UCSD-AML1 (cell line): Measurements from ENCODE around the gene ZFYVE28.

Experiments used
- DNase-seq: peaks from one replicate; lab custom pipeline; 2025; ENCODE audit not compliant: unreplicated experiment; lab: John Stamatoyannopoulos, UW

The ZFYVE28 gene

GRCh38 chr4:2291705-2292645, 126.5 kb downstream of the ZFYVE28 start:
- DNase-seq: no peak

DNA sequence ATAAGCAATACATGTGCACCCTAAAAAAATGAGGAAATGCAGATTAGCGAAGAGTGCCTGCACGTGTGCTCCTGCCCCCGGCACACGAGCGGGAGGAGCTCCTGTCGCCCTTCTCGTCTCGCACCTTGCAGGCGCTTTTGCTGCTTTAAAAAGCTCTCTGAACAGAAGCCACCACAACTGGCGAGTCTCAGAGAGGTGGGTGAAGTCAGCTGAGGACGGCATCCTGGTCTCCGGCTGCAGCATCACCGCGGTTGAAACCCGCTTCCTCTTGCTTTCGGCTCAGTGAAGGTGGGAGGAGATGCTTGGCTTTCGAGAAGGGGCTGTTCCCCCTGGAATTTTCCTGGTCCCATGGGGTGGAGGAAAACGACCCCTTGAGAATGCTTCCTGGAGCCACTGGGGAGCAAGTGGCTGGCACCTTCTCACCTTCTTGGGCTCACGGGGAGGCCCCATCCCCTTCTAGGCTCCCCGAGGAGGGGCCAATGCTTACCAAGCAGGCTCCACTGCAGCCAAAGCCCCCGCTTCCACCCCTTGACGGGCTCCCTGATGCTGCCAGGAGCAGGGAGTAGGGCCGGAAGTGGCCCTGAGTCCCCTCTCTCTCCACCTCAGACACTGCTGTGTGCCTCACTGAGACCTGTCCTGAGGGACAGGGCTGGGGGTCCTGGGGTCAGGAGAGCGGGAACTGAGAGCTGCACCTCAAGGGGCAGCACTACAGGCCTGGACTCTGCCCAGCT, 127.3 kb downstream of the ZFYVE28 start:
- peak; percentile 46 for DNase-seq

GRCh38 chr4:2290488-2290887, 128.0 kb downstream of the ZFYVE28 start:
- no peak for DNase-seq

DNA sequence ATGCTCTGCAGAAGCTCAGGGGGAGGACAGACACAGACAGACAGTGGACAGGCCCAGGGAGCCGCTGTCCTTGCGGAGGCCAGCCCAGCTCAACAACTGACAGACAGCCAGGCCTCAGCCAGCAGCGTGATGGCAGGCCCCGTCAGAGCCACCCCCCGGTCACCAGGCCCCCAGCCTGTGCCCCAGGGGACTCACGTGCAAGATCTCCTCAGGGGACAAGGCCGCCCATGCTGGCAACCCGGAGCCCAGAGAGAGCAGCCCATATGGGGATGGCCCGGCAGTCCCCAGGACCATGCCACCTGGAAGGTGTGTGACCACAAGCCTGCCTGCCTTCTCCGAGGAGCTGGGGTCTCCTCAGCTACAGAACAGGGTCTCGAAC, 128.5 kb downstream of the ZFYVE28 start:
- DNase-seq: no peak

GRCh38 chr4:2289311-2289954, 129.0 kb downstream of the ZFYVE28 start:
- no peak for DNase-seq

GRCh38 chr4:2288051-2288541, 130.3 kb downstream of the ZFYVE28 start:
- DNase-seq: no peak

GRCh38 chr4:2287594-2287915, 130.9 kb downstream of the ZFYVE28 start:
- no peak for DNase-seq

DNA sequence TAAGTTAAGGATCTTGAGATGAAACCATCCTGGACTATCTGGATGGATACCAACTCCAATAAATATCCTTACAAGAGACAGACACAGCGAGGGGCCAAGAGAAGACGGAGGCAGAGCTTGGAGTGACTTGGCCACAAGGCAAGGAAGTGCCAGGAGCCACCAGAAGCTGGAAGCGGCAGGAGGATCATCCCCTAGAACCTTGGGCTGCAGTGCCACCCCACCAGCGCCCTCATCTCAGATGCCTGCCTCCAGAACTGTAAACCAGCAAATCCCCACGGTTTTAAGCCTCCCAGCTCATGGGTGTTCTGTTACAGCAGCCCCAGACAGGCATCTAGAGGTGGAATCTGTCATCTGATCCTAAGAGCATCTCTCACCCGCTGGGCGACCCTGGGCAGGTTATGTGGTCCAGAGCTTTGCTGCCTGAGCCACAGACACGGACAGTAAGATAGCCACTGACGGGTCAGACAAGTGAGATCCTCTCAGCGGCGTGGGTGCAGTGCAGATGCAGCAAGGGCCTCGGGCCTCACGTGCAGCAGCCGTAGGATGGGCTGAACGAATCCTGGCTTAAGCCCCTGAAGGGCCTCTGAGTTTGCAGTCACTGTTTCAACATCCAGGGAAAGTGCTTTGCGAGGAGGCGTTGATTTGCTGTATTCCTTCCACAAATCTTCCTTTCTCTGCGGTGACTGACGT, 131.4 kb downstream of the ZFYVE28 start:
- no peak for DNase-seq

DNA sequence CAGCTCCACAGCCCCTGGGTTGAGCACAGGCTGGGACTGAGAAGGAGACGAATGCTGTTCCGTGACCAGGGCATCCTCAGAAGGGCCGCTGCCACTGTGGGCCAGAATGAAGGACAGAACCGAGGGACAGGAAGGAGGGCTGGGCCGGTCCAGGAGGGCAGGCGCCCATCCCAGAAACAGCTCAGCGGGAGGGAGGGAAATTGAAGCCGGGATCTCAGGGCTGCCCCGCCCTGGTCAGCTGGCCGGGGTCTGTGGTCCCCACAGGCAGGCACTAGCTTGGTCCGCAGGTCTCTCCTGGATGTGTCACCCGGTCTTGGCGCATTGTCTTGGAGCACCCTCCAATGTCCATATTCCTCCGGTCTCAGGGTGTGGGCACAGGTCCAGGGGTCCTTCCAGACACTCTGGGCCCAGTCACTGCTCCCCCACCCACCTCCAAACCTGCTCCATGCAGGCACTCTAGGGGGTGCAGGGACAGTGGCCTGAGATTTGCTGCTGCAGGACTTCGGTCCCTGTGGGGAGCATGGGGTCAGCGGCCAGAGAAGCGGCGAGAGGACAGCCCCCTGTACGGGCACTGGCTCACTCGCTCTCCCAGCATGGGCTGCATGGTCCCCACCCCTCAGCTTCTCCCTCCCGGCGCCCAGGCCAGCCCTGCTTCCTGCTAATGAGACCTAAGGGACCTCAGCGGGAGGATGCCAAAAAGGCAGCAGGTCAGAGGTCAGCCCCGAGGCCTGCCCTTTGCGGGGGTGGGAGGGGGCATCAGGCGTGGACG, 132.6 kb downstream of the ZFYVE28 start:
- no peak for DNase-seq

DNA sequence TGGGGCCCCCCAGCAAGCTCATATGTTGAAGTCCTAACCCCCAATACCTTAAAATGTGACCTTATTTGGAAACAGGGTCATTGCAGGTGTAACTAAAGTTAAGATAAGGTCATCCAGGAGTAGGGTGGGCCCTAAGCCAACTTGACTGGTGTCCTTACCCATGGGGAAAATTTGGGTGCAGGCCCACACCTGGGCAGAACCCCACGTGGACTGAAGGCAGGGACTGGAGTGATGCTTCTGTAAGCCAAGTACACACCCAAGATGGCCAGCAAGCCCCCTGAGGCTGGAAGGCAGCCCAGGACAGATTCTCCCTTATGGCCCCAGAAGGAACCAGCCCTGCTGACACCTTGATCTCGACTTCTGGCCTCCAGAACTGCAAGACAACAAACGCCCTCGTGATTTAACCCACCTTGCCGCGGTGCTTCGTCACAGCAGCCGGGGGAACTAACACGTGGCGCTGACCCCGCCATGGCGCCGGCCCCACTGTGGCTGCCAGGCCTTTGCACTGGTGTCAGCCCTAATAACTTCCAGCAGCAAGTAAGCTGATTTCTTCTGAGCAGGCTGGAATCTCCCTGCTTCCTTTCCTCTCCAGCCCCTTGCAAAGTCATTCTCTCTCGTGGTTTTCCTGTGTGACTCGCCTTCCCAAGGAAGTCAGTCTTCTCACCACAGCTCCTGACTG, 133.4 kb downstream of the ZFYVE28 start:
- peak; percentile 54 for DNase-seq

- no peak for DNase-seq
Measured at GRCh38 chr4:2284161-2284933, 134.1 kb downstream of the ZFYVE28 start.

GRCh38 chr4:2283199-2283711, 135.2 kb downstream of the ZFYVE28 start:
- no peak for DNase-seq

- peak; percentile 73 for DNase-seq
Measured at GRCh38 chr4:2281575-2282343, 136.7 kb downstream of the ZFYVE28 start.

GRCh38 chr4:2280531-2281300, 137.7 kb downstream of the ZFYVE28 start:
- peak; percentile 41 for DNase-seq

- no peak for DNase-seq
Measured at GRCh38 chr4:2277956-2278355, 140.5 kb downstream of the ZFYVE28 start.

- DNase-seq: no peak
Measured at GRCh38 chr4:2276581-2277325, 141.7 kb downstream of the ZFYVE28 start.
